MCF 10A (cell line): ENCODE measurements around the gene HOXB3. TPM values are rescaled to one million over a fixed set of nuclear protein-coding genes. Genes with fewer than 3 reads are reported as not detected.

Experiments used
- BruUV-seq: library from RNA; stranded (reverse); fragments of 400-500 nt; replicated peaks from 2 replicates; lab custom pipeline; 2021; lab: Mats Ljungman, UMichigan
- CTCF ChIA-PET: fragments of 300-600 bp; sonication (Branson Sonifier 250); formaldehyde crosslinking; extraction: SDS; loops from one replicate; lab custom pipeline; 2021; ENCODE audit warnings: antibody characterized with exemption, inconsistent platforms; lab: Yijun Ruan, JAX
- POLR2A ChIA-PET: fragments of 300-600, 350-650 bp; sonication (Branson Sonifier 250); formaldehyde crosslinking; extraction: SDS; loops from one replicate; lab custom pipeline; 2020; ENCODE audit warnings: antibody characterized with exemption, inconsistent platforms; lab: Yijun Ruan, JAX
- DNase-seq: peaks from one replicate; pipeline ENCODE4 v3.0.0-alpha.2; 2018; ENCODE audit not compliant: unreplicated experiment
- H3K27ac Mint-ChIP-seq: one replicate; pipeline ENCODE4 v1.8.0; 2022; ENCODE audit warnings: mild to moderate bottlenecking, low read depth, mixed read lengths; ENCODE audit not compliant: unreplicated experiment
- H3K27me3 Mint-ChIP-seq: one replicate; pipeline ENCODE4 v1.8.0; 2022; ENCODE audit warnings: mixed read lengths; ENCODE audit not compliant: insufficient read depth, unreplicated experiment
- H3K36me3 Mint-ChIP-seq: one replicate; pipeline ENCODE4 v1.8.0; 2022; ENCODE audit warnings: mild to moderate bottlenecking, moderate library complexity, mixed read lengths; ENCODE audit not compliant: insufficient read depth, unreplicated experiment
- H3K4me1 Mint-ChIP-seq: one replicate; pipeline ENCODE4 v1.8.0; 2022; ENCODE audit warnings: mixed read lengths; ENCODE audit not compliant: insufficient read depth, unreplicated experiment
- H3K4me3 Mint-ChIP-seq: one replicate; pipeline ENCODE4 v1.8.0; 2022; ENCODE audit warnings: mild to moderate bottlenecking, moderate library complexity, mixed read lengths; ENCODE audit not compliant: unreplicated experiment
- H3K9me3 Mint-ChIP-seq: one replicate; pipeline ENCODE4 v1.8.0; 2022; ENCODE audit warnings: mixed read lengths; ENCODE audit not compliant: unreplicated experiment
- intact Hi-C: fragments of 100-400 bp; cut with micrococcal nuclease; formaldehyde crosslinking; loops from 2 replicates; pipeline ENCODE4 v1.14.1; 2022
- total RNA-seq: library from RNA; stranded (reverse); gene quantifications from 2 replicates; pipeline ENCODE4 v1.2.3, GENCODE V29; 2022
- TF ChIP-seq, protein P1 (sequence below): fragments of 200-600 bp; IDR thresholded peaks from one replicate; pipeline ENCODE4 v1.8.0; 2022; ENCODE audit warnings: antibody characterized with exemption, mild to moderate bottlenecking; ENCODE audit not compliant: unreplicated experiment

Gene HOXB3
- total RNA-seq, 1 experiment from 2014 or later = 0.79 TPM

DNA sequence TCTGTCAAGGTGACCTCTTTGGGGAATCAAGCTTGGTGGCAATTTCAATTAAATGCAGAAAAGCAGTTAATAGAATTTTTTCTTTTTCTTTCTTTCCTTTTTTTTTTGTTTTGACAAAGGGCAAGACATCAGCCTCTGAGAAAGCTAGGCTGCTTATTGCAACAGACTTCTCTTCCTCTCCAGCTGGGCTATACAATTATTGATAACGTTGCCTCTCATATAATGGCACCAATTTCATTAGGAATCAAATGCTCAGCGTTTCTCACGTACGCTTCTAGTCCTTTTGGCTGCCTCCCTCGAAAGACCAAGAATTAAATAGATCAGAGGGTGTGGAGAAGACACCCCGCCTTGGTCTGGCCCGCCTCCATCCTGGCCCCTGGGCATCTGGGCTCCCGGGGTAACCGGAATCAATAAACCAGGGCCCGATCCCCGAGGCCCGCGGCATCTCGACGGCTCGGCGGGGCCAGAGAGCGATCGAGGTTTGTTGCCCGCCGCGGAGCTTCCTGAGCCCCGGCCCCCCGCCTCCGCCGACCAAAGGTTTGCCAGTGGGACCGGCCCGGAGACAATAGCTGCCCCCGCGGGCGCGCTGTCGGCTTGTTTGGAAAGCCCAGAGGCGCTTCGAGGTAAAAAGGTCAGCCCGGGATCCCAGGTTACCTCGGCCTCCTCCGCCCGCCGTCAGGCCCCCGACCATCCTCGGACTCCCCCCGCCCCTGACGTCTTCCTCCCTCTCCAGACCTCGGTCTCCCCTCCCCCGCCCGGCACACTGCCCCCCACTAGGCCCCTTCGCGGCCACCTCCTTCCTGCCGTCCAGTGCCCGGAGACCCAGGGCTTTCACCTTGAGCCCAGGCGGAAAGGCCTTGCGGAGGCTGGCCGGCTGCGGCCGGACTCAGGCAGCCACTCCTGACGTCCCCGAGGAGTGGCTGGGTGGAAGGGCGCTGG lies 63.2 kb downstream of the HOXB3 start:
- peaks cover 5% of the 10 kb centered on the region for H3K4me1 Mint-ChIP-seq

DNA sequence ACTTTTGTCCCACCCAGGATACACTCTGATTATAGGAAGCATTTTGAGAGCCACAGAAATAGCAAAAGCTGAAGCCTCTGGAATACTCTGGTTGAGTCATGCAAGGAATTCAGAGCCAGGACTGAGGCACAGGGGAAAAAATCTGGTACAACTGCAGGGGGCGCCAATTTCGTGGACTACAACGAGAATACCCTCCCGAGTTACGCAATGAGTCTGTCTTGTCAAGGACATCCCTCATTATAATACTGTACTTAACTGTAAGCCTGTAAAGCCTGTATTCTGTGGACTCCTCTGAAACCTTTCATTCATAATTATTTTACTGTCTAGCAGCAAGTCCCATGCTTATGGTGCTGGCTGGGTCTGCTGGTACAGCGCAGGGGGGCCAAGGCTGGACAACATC lies 67.0 kb downstream of the HOXB3 start:
- POLR2A ChIA-PET = interaction anchor here (1.6 kb wide), 1 partner anchor 36 kb away, joined by 4 read pairs; no protein-coding TSS in a partner anchor
- Mint-ChIP-seq H3K36me3 (no peaks in the 10 kb centered on the region), H3K9me3 (no peaks in the 10 kb centered on the region), H3K27me3 (peaks cover 19% of the 10 kb centered on the region), H3K27ac (no peak overlapping the region), H3K4me3 (no peak overlapping the region), H3K4me1 (no peaks in the 10 kb centered on the region)
- TF ChIP-seq, protein P1, sequence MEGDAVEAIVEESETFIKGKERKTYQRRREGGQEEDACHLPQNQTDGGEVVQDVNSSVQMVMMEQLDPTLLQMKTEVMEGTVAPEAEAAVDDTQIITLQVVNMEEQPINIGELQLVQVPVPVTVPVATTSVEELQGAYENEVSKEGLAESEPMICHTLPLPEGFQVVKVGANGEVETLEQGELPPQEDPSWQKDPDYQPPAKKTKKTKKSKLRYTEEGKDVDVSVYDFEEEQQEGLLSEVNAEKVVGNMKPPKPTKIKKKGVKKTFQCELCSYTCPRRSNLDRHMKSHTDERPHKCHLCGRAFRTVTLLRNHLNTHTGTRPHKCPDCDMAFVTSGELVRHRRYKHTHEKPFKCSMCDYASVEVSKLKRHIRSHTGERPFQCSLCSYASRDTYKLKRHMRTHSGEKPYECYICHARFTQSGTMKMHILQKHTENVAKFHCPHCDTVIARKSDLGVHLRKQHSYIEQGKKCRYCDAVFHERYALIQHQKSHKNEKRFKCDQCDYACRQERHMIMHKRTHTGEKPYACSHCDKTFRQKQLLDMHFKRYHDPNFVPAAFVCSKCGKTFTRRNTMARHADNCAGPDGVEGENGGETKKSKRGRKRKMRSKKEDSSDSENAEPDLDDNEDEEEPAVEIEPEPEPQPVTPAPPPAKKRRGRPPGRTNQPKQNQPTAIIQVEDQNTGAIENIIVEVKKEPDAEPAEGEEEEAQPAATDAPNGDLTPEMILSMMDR = no peak
- BruUV-seq = no TSS peak
- DNase-seq = no peak
- intact Hi-C loops = no loop called here
- CTCF ChIA-PET = no interaction called here

More for the DNA sequence above, 63.2 kb downstream of the HOXB3 start:
- no peak overlapping the region for H3K4me3 Mint-ChIP-seq
- DNase-seq = no peak
- no peak overlapping the region for H3K27ac Mint-ChIP-seq
- BruUV-seq = no TSS peak
- TF ChIP-seq, protein P1 = no peak
- ChIA-PET CTCF (interaction anchor here (0.7 kb wide), 1 partner anchor 57 kb away, joined by 3 read pairs; no protein-coding TSS in a partner anchor), POLR2A (interaction anchor here (0.5 to 0.6 kb wide), 2 partner anchors 48 to 161 kb away, joined by 3 read pairs; no protein-coding TSS in a partner anchor)
- no peaks in the 10 kb centered on the region for H3K36me3 Mint-ChIP-seq
- H3K9me3 Mint-ChIP-seq = no peaks in the 10 kb centered on the region
- peaks cover 19% of the 10 kb centered on the region for H3K27me3 Mint-ChIP-seq
- intact Hi-C loops = no loop called here

DNA sequence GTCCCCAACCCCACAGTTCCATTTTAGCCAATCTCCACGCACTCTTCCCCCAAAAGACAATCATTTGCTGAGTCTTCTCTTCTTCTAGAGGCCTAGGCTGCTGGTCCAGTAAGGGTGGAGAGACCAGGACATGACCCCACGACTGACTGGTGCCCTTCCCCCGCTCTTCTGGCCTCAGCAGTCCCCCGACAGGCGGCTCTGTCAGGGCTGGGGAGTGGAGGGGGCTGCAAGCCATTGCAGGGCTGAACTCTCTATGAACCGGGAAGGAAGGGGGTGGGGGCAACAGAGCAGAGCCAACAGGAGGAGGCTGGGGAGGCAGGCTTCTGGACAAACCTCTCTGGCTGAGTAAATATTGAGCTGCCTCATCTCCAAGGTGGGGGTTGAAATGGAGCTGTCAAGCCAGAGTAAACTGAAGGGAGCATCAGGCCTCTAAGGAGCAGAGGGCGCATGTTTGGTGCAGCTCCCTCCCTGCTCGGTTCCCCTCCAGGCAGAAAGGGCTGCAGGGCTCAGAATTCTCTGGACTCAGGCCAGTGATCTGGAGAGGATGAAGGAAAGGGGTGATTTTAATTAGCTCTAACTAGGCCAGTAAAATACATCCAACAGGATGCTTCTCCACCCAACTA lies 67.9 kb downstream of the HOXB3 start:
- TF ChIP-seq, protein P1 = no peak
- POLR2A ChIA-PET = interaction anchor here (0.6 to 1.6 kb wide), 2 partner anchors 37 to 39 kb away, joined by 3 to 4 read pairs; no protein-coding TSS in a partner anchor

DNA sequence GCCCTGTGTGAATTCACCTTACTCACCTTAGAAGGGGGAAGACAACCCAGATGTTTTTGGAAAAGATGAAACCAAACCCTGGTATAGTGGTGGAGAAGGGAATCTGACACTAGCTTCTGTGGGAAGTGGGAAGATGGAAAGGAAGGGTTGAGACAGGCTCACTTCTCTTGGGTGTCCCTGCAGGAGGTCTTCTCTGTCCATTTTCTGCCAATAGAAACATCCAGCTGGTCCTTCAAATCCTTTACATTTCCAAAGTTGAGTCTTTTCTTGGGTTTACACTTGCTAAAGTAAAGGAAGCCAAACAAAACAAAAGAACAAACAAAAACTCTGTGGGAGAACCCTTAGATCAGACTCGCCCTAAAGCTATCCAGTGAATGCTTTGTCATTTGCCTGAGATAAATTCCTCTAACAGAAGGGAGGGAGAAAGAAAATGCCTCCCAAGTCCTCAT lies 69.4 kb downstream of the HOXB3 start:
- ChIA-PET POLR2A (interaction anchor here (0.6 kb wide), 1 partner anchor 332 kb away, joined by 7 read pairs; no protein-coding TSS in a partner anchor), CTCF (interaction anchor here (0.6 to 0.7 kb wide), 2 partner anchors 214 to 473 kb away, joined by 3 to 6 read pairs; partner anchors contain the start of gene NFE2L1)
- peaks cover 6% of the 10 kb centered on the region for H3K4me1 Mint-ChIP-seq
- TF ChIP-seq, protein P1 = no peak
- H3K27me3 Mint-ChIP-seq = peaks cover 43% of the 10 kb centered on the region
- no peak for DNase-seq
- intact Hi-C loops = no loop called here
- no TSS peak for BruUV-seq
- H3K27ac Mint-ChIP-seq = no peak overlapping the region
- no peaks in the 10 kb centered on the region for H3K9me3 Mint-ChIP-seq
- no peaks in the 10 kb centered on the region for H3K36me3 Mint-ChIP-seq
- no peak overlapping the region for H3K4me3 Mint-ChIP-seq

More for the DNA sequence above, 67.9 kb downstream of the HOXB3 start:
- no peak overlapping the region for H3K4me3 Mint-ChIP-seq
- H3K36me3 Mint-ChIP-seq = no peaks in the 10 kb centered on the region
- H3K27ac Mint-ChIP-seq = no peak overlapping the region
- H3K9me3 Mint-ChIP-seq = no peaks in the 10 kb centered on the region
- CTCF ChIA-PET = interaction anchor here (0.6 to 1.0 kb wide), 4 partner anchors 9 to 186 kb away, joined by 3 to 5 read pairs (median 4); no protein-coding TSS in a partner anchor
- DNase-seq = no peak
- intact Hi-C loops = no loop called here
- peaks cover 28% of the 10 kb centered on the region for H3K27me3 Mint-ChIP-seq
- BruUV-seq = no TSS peak
- no peaks in the 10 kb centered on the region for H3K4me1 Mint-ChIP-seq
